GM23338 (cell line): ENCODE data around the gene MRGPRF.

Source experiments
- CREB1 ChIP-seq: fragments of 250-450 bp; sonication (Bioruptor Pico); IDR thresholded peaks from 2 replicates; pipeline ENCODE4 v1.5.0; 2020; ENCODE audit warnings: low read depth, mild to moderate bottlenecking, moderate library complexity
- CTCF ChIP-seq, 2 experiments: fragments of 200-600 bp in 1 of 2; sonication (generic) in 1 of 2; conservative IDR thresholded peaks; 2 replicates each; pipeline versions ENCODE4 v1.5.1 to v1.6.1; 2016 to 2017; ENCODE audit warnings: antibody characterized with exemption in 2 of 2, low read depth in 2 of 2, mild to moderate bottlenecking in 2 of 2, moderate library complexity in 1 of 2
- ETS1 ChIP-seq: IDR thresholded peaks from 2 replicates; pipeline ENCODE4 v1.6.1; 2016; ENCODE audit warnings: antibody characterized with exemption
- EZH2 ChIP-seq: fragments of 200-600 bp; sonication (generic); IDR thresholded peaks from one replicate; pipeline ENCODE4 v1.8.0; 2017; ENCODE audit warnings: antibody characterized with exemption, mild to moderate bottlenecking, low read depth; ENCODE audit not compliant: unreplicated experiment
- EZH2phosphoT487 ChIP-seq: fragments of 200-600 bp; sonication (generic); IDR thresholded peaks from one replicate; pipeline ENCODE4 v1.8.1; 2018; ENCODE audit warnings: antibody characterized with exemption; ENCODE audit not compliant: unreplicated experiment
- JUNB ChIP-seq: IDR thresholded peaks from one replicate; pipeline ENCODE4 v1.6.1; 2016; ENCODE audit warnings: antibody characterized with exemption; ENCODE audit not compliant: unreplicated experiment
- NANOG ChIP-seq: IDR thresholded peaks from 2 replicates; pipeline ENCODE4 v1.6.1; 2016; ENCODE audit warnings: antibody characterized with exemption, borderline replicate concordance
- POLR2AphosphoS5 ChIP-seq: IDR thresholded peaks from 2 replicates; pipeline ENCODE4 v1.6.1; 2016; ENCODE audit warnings: antibody characterized with exemption, low read depth
- REST ChIP-seq: IDR thresholded peaks from one replicate; pipeline ENCODE4 v1.6.1; 2018; ENCODE audit warnings: antibody characterized with exemption; ENCODE audit not compliant: unreplicated experiment
- STAT1 ChIP-seq: IDR thresholded peaks from one replicate; pipeline ENCODE4 v1.6.1; 2016; ENCODE audit warnings: antibody characterized with exemption; ENCODE audit not compliant: unreplicated experiment
- ZNF114 ChIP-seq: fragments of 250-450 bp; sonication (Bioruptor Pico); IDR thresholded peaks from 2 replicates; pipeline ENCODE4 v1.5.0; 2020; ENCODE audit warnings: mild to moderate bottlenecking, moderate library complexity
- ZNF331 ChIP-seq: fragments of 250-450 bp; sonication (Bioruptor Pico); IDR thresholded peaks from 2 replicates; pipeline ENCODE4 v1.5.0; 2020; ENCODE audit warnings: low read depth, mild to moderate bottlenecking, moderate library complexity
- ZNF462 ChIP-seq: fragments of 250-450 bp; sonication (Bioruptor Pico); IDR thresholded peaks from 2 replicates; pipeline ENCODE4 v1.5.0; 2020; ENCODE audit warnings: mild to moderate bottlenecking, moderate library complexity

GRCh38 chr11:68970921-68971636 lies 42.0 kb downstream of the MRGPRF start:
- TF ChIP-seq CTCF (conservative IDR thresholded peaks at IDR 0.05; ENCODE audit: low read depth in 2 of 2): no peak
- no peak for TF ChIP-seq POLR2AphosphoS5
- TF ChIP-seq EZH2: no peak
- TF ChIP-seq CREB1: no peak
- TF ChIP-seq EZH2phosphoT487: no peak
- no peak for TF ChIP-seq REST
- no peak for TF ChIP-seq NANOG
- no peak for TF ChIP-seq ETS1
- TF ChIP-seq JUNB: no peak
- TF ChIP-seq ZNF331 (CRISPR knock-in tag): no peak
- TF ChIP-seq ZNF462 (CRISPR knock-in tag): no peak
- no peak for TF ChIP-seq ZNF114 (CRISPR knock-in tag)
- no peak for TF ChIP-seq STAT1
